ENCODE data around the gene TGIF1. TPM values are rescaled to one million over a fixed set of nuclear protein-coding genes. Genes with fewer than 3 reads are reported as not detected.

The TGIF1 gene
- total RNA-seq, 1 experiment from 2014 or later: 242 TPM

DNA sequence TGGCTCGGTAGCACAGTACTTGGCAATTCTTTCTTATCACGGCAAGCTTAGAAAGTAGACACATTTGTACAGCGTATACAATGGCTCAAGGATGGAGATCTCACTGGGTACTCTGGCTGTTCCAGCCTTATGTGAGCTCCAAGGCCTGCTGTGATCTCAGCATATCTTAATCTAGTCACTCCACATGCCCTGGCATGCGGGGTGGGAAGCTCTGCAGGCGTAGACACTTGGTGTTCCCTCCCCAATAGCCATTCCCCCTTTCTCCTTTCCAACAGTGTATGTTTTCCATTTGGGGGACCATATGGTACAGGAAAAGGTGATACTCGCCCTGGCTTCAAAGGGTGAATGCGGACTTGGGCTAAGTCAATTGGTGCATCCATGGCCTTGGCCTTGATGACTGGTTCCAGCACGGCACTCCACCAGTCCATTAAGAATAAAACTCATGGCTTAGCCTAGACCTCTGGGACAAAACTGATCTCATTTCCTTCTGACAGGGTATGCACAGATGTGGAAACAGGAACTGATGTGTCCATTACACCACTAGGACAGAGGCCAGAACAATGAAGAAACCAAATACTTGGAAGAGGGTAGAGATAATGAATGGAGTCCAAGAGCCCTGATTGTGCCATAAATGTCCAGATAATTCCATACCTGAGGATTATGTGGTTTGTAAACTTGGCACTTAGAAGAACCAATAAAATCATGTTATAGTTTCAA is 28.4 kb downstream of the TGIF1 start:
- no peaks in the 10 kb centered on the region for H3K27me3 ChIP-seq (ENCODE audit: insufficient read depth, low read length)
- BruUV-seq (replicated peaks): no TSS peak
- no peak overlapping the region for H3K27ac ChIP-seq (ENCODE audit: low read depth, low read length)
- TF ChIP-seq, protein P1, sequence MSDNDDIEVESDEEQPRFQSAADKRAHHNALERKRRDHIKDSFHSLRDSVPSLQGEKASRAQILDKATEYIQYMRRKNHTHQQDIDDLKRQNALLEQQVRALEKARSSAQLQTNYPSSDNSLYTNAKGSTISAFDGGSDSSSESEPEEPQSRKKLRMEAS (IDR thresholded peaks at IDR 0.05): no peak
- TF ChIP-seq POLR2AphosphoS5 (IDR thresholded peaks at IDR 0.05; ENCODE audit: low read depth, low read length) (no peak), SP1 (IDR thresholded peaks at IDR 0.05; ENCODE audit: low read depth) (no peak), CEBPB (IDR thresholded peaks at IDR 0.05; ENCODE audit: low read depth) (no peak), SIN3A (IDR thresholded peaks at IDR 0.05; ENCODE audit: low read depth) (no peak), ZNF274 (IDR thresholded peaks at IDR 0.05; ENCODE audit: low read depth, low read length) (no peak), POLR2A (IDR thresholded peaks at IDR 0.05; ENCODE audit: borderline replicate concordance, extremely low read depth, insufficient read depth, insufficient read length) (no peak), YY1 (IDR thresholded peaks at IDR 0.05; ENCODE audit: extremely low read depth, insufficient replicate concordance, low read depth, low read length) (no peak)
- ChIA-PET CTCF (interaction anchor here (1.1 kb wide), 1 partner anchor 24 kb away, joined by 3 read pairs; no protein-coding TSS in a partner anchor), POLR2A (no interaction called here), RAD21 (ENCODE audit: low non-redundant PET in 1 of 2, low total read pairs in 2 of 2, uncharacterized antibody in 2 of 2, unreplicated experiment in 2 of 2) (no interaction called here)
- no peaks in the 10 kb centered on the region for H3K9me2 ChIP-seq (ENCODE audit: insufficient read depth)
- H3K4me1 ChIP-seq (ENCODE audit: control insufficient read depth in 1 of 2, insufficient read depth in 2 of 2, low read length in 2 of 2): peaks cover 0 to 6% of the 10 kb centered on the region in 2 experiments; a peak in 1 of 4 replicates
- H3K9ac ChIP-seq (ENCODE audit: low read length): no peak overlapping the region
- ATAC-seq: no peak
- H3K9me3 ChIP-seq (ENCODE audit: control insufficient read depth in 1 of 2, insufficient read depth in 1 of 2, low read depth in 1 of 2, low read length in 2 of 2): no peaks in the 10 kb centered on the region
- H3K79me2 ChIP-seq (ENCODE audit: insufficient read depth, low read length): no peaks in the 10 kb centered on the region
- intact Hi-C loops (cut with micrococcal nuclease): no loop called here
- H3K4me3 ChIP-seq (replicated peaks in 1 of 2; ENCODE audit: low read depth in 1 of 2, low read length in 2 of 2): no peak overlapping the region
- DNase-seq (ENCODE audit: low read depth, low spot score): no peak
- no peak overlapping the region for H2AFZ ChIP-seq (ENCODE audit: low read depth, low read length, poor library complexity, severe bottlenecking)
- no peaks in the 10 kb centered on the region for H4K20me1 ChIP-seq (ENCODE audit: insufficient read depth)
- no peak overlapping the region for H3K4me2 ChIP-seq (ENCODE audit: low read length)
- H3K36me3 ChIP-seq (ENCODE audit: control insufficient read depth in 1 of 2, insufficient read depth in 2 of 2, low read length in 2 of 2): no peaks in the 10 kb centered on the region

DNA sequence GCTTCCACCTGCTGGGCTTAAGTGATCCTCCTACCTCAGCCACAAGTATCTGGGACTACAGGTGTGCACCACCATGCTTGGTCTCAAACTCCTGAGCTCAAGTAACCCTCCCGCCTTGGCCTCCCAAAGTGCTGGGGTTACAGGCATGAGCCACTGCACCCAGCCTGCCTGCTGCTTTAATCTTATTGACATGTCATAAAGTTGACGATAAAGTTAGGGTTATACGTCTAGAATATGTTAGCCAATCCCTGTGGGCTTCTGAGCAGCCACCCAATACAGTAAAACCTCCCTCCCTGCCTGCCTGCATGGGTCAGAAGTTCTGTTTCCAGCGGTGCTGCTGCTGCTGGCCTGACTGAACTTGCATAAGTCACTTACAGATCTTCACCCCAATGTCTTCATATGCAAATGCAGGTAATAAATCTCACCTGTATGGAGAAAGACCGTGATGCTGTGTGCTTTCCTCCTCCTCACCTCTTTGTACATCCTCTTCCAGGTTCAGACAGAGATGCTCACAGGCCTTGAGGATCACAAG is 30.1 kb downstream of the TGIF1 start:
- no peaks in the 10 kb centered on the region for H3K79me2 ChIP-seq (ENCODE audit: insufficient read depth, low read length)
- H3K9ac ChIP-seq (ENCODE audit: low read length): no peak overlapping the region
- peaks cover 0 to 6% of the 10 kb centered on the region in 2 experiments; a peak in 1 of 4 replicates for H3K4me1 ChIP-seq (ENCODE audit: control insufficient read depth in 1 of 2, insufficient read depth in 2 of 2, low read length in 2 of 2)
- no peaks in the 10 kb centered on the region for H3K9me3 ChIP-seq (ENCODE audit: control insufficient read depth in 1 of 2, insufficient read depth in 1 of 2, low read depth in 1 of 2, low read length in 2 of 2)
- H3K4me2 ChIP-seq (ENCODE audit: low read length): no peak overlapping the region
- no peak overlapping the region for H2AFZ ChIP-seq (ENCODE audit: low read depth, low read length, poor library complexity, severe bottlenecking)
- DNase-seq (ENCODE audit: low read depth, low spot score) (no peak), ATAC-seq (no peak)
- ChIA-PET CTCF (no interaction called here), RAD21 (ENCODE audit: low non-redundant PET in 1 of 2, low total read pairs in 2 of 2, uncharacterized antibody in 2 of 2, unreplicated experiment in 2 of 2) (no interaction called here), POLR2A (interaction anchor here (1.2 kb wide), 1 partner anchor 13 kb away, joined by 3 read pairs; no protein-coding TSS in a partner anchor)
- H3K27me3 ChIP-seq (ENCODE audit: insufficient read depth, low read length): no peaks in the 10 kb centered on the region
- no peaks in the 10 kb centered on the region for H3K36me3 ChIP-seq (ENCODE audit: control insufficient read depth in 1 of 2, insufficient read depth in 2 of 2, low read length in 2 of 2)
- intact Hi-C loops (cut with micrococcal nuclease): no loop called here
- no peaks in the 10 kb centered on the region for H3K9me2 ChIP-seq (ENCODE audit: insufficient read depth)
- BruUV-seq (replicated peaks): no TSS peak
- no peak overlapping the region for H3K4me3 ChIP-seq (replicated peaks in 1 of 2; ENCODE audit: low read depth in 1 of 2, low read length in 2 of 2)
- H3K27ac ChIP-seq (ENCODE audit: low read depth, low read length): no peak overlapping the region
- H4K20me1 ChIP-seq (ENCODE audit: insufficient read depth): no peaks in the 10 kb centered on the region
- TF ChIP-seq POLR2A (IDR thresholded peaks at IDR 0.05; ENCODE audit: borderline replicate concordance, extremely low read depth, insufficient read depth, insufficient read length) (no peak), CEBPB (IDR thresholded peaks at IDR 0.05; ENCODE audit: low read depth) (no peak), EZH2phosphoT487 (IDR thresholded peaks at IDR 0.05; ENCODE audit: borderline replicate concordance) (no peak), CBX3 (IDR thresholded peaks at IDR 0.05; ENCODE audit: low read depth) (no peak), RAD21 (IDR thresholded peaks at IDR 0.05; ENCODE audit: low read depth) (no peak)
- TF ChIP-seq, protein P1 (IDR thresholded peaks at IDR 0.05): no peak
- TF ChIP-seq, protein P2, sequence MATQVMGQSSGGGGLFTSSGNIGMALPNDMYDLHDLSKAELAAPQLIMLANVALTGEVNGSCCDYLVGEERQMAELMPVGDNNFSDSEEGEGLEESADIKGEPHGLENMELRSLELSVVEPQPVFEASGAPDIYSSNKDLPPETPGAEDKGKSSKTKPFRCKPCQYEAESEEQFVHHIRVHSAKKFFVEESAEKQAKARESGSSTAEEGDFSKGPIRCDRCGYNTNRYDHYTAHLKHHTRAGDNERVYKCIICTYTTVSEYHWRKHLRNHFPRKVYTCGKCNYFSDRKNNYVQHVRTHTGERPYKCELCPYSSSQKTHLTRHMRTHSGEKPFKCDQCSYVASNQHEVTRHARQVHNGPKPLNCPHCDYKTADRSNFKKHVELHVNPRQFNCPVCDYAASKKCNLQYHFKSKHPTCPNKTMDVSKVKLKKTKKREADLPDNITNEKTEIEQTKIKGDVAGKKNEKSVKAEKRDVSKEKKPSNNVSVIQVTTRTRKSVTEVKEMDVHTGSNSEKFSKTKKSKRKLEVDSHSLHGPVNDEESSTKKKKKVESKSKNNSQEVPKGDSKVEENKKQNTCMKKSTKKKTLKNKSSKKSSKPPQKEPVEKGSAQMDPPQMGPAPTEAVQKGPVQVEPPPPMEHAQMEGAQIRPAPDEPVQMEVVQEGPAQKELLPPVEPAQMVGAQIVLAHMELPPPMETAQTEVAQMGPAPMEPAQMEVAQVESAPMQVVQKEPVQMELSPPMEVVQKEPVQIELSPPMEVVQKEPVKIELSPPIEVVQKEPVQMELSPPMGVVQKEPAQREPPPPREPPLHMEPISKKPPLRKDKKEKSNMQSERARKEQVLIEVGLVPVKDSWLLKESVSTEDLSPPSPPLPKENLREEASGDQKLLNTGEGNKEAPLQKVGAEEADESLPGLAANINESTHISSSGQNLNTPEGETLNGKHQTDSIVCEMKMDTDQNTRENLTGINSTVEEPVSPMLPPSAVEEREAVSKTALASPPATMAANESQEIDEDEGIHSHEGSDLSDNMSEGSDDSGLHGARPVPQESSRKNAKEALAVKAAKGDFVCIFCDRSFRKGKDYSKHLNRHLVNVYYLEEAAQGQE (IDR thresholded peaks at IDR 0.05; ENCODE audit: low read depth): no peak
- TF ChIP-seq, protein P3, sequence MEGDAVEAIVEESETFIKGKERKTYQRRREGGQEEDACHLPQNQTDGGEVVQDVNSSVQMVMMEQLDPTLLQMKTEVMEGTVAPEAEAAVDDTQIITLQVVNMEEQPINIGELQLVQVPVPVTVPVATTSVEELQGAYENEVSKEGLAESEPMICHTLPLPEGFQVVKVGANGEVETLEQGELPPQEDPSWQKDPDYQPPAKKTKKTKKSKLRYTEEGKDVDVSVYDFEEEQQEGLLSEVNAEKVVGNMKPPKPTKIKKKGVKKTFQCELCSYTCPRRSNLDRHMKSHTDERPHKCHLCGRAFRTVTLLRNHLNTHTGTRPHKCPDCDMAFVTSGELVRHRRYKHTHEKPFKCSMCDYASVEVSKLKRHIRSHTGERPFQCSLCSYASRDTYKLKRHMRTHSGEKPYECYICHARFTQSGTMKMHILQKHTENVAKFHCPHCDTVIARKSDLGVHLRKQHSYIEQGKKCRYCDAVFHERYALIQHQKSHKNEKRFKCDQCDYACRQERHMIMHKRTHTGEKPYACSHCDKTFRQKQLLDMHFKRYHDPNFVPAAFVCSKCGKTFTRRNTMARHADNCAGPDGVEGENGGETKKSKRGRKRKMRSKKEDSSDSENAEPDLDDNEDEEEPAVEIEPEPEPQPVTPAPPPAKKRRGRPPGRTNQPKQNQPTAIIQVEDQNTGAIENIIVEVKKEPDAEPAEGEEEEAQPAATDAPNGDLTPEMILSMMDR (IDR thresholded peaks at IDR 0.05 in 2 of 3, conservative IDR thresholded peaks at IDR 0.05 in 1 of 3; ENCODE audit: borderline replicate concordance in 1 of 3, insufficient read depth in 1 of 3, low read depth in 2 of 3, low read length in 2 of 3): no peak

All from HCT116 (cell line).